Posterior cingulate gyrus (tissue), 11 donors: ENCODE data around the gene RALA.

ENCODE experiments used
- DNase-seq, 10 donors: peaks; one replicate each; pipeline versions ENCODE4 v3.0.0 to v3.0.0-alpha.2; 2020 to 2021; ENCODE audit warnings: mixed read lengths in 3 of 10
- intact Hi-C: fragments of 100-400 bp; cut with DNase I; formaldehyde crosslinking; loops from one replicate; pipeline ENCODE4 v1.15.1; 2023

Gene RALA

GRCh38 chr7:39609935-39610263 lies 13.5 kb upstream of the RALA start:
- no peak for DNase-seq
- intact Hi-C loops: no loop called here

GRCh38 chr7:39613577-39613976 lies 9.8 kb upstream of the RALA start:
- intact Hi-C loops: no loop called here
- DNase-seq: no peak

- no peak for DNase-seq
- intact Hi-C loops: no loop called here
These were observed 9.1 kb upstream of the RALA start for GRCh38 chr7:39614299-39614698.

GRCh38 chr7:39615350-39615975 lies 7.9 kb upstream of the RALA start:
- no peak for DNase-seq
- intact Hi-C loops: no loop called here

GRCh38 chr7:39616138-39616537 lies 7.2 kb upstream of the RALA start:
- no peak for DNase-seq
- intact Hi-C loops: no loop called here

- intact Hi-C loops: no loop called here
- DNase-seq: no peak
These were observed 6.4 kb upstream of the RALA start for GRCh38 chr7:39617005-39617404.

GRCh38 chr7:39618868-39619267 lies 4.5 kb upstream of the RALA start:
- no peak for DNase-seq
- intact Hi-C loops: no loop called here

GRCh38 chr7:39620486-39620885 lies 2.9 kb upstream of the RALA start:
- DNase-seq: no peak
- intact Hi-C loops: loop anchor here (5.0 kb wide), 1 partner anchor 33 kb away; no protein-coding TSS in a partner anchor

GRCh38 chr7:39621261-39621660 lies 2.1 kb upstream of the RALA start:
- intact Hi-C loops: loop anchor here (5.0 kb wide), 1 partner anchor 34 kb away; no protein-coding TSS in a partner anchor
- DNase-seq: no peak

- intact Hi-C loops: loop anchor here (5.0 kb wide), 1 partner anchor 35 kb away; no protein-coding TSS in a partner anchor
- DNase-seq: no peak
These were observed 1.5 kb upstream of the RALA start for GRCh38 chr7:39621784-39622411.

GRCh38 chr7:39622609-39623008 lies 763 bp upstream of the RALA start:
- intact Hi-C loops: loop anchor here (5.0 kb wide), 1 partner anchor 35 kb away; no protein-coding TSS in a partner anchor
- DNase-seq: no peak

- intact Hi-C loops: loop anchor here (5.0 kb wide), 1 partner anchor 37 kb away; no protein-coding TSS in a partner anchor
These were observed 515 bp downstream of the RALA start for GRCh38 chr7:39623732-39624441.

GRCh38 chr7:39624442-39624807 lies 1.1 kb downstream of the RALA start:
- DNase-seq: peak in 1 of 10 donors; percentile 2
- intact Hi-C loops: loop anchor here (5.0 kb wide), 1 partner anchor 37 kb away; no protein-coding TSS in a partner anchor

More at GRCh38 chr7:39623732-39624441, 515 bp downstream of the RALA start:
- DNase-seq: peak in 7 of 10 donors; percentile 14 to 83 (median 17)

GRCh38 chr7:39624935-39625694 lies 1.7 kb downstream of the RALA start:
- no peak for DNase-seq
- intact Hi-C loops: loop anchor here (5.0 kb wide), 2 partner anchors 38 to 107 kb away; no protein-coding TSS in a partner anchor

- intact Hi-C loops: no loop called here
- no peak for DNase-seq
These were observed 8.4 kb downstream of the RALA start for GRCh38 chr7:39631736-39632308.

- DNase-seq: no peak
- intact Hi-C loops: no loop called here
These were observed 10.4 kb downstream of the RALA start for GRCh38 chr7:39633563-39634477.

- no peak for DNase-seq
- intact Hi-C loops: no loop called here
These were observed 11.1 kb downstream of the RALA start for GRCh38 chr7:39634478-39634805.

- no peak for DNase-seq
- intact Hi-C loops: no loop called here
These were observed 14.0 kb downstream of the RALA start for GRCh38 chr7:39637400-39637799.

GRCh38 chr7:39637963-39638485 lies 14.7 kb downstream of the RALA start:
- intact Hi-C loops: no loop called here
- no peak for DNase-seq
